Neuron (in vitro differentiated cells): ENCODE data around the gene KRT78.

Experiments used
- H2AFZ ChIP-seq: one replicate; pipeline ENCODE4 v1.6.1; 2013; ENCODE audit warnings: low read depth, mild to moderate bottlenecking, inconsistent platforms, low read length, moderate library complexity
- H3K27me3 ChIP-seq: one replicate; pipeline ENCODE4 v1.6.1; 2013; ENCODE audit warnings: low read length; ENCODE audit not compliant: insufficient read depth
- H3K36me3 ChIP-seq: one replicate; pipeline ENCODE4 v1.6.1; 2013; ENCODE audit warnings: low read length; ENCODE audit not compliant: insufficient read depth
- H3K4me1 ChIP-seq: one replicate; pipeline ENCODE4 v1.6.1; 2013; ENCODE audit warnings: low read length; ENCODE audit not compliant: insufficient read depth
- H3K4me3 ChIP-seq: 2 replicates; pipeline ENCODE4 v1.5.1; 2013; ENCODE audit warnings: mild to moderate bottlenecking, low read length, moderate library complexity
- H3K9me3 ChIP-seq: one replicate; pipeline ENCODE4 v1.6.1; 2013; ENCODE audit warnings: low read length

The KRT78 gene

GRCh38 chr12:52878507-52879393 is 30.0 kb upstream of the KRT78 start:
- Histone ChIP-seq H2AFZ (no peak overlapping the region), H3K4me1 (no peaks in the 10 kb centered on the region), H3K4me3 (no peak overlapping the region), H3K36me3 (no peaks in the 10 kb centered on the region), H3K9me3 (no peaks in the 10 kb centered on the region), H3K27me3 (peaks cover 45% of the 10 kb centered on the region)

DNA sequence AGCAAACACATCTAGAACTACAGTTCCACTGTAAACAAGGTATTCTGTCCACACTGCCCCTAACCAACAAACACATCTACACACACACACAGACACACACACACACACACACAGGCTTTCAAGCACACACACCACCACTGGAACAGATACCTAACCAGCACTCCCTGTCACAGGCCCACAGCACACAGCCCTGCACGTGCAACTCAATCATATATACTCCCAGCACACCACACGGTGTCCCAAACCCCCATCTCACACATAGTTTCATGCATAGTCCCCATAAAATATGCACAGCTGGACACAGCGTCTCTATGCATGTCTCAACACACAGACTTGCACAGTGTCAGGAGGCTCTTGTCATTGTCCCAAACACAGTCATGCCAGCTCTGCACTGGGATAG is 28.4 kb upstream of the KRT78 start:
- no peaks in the 10 kb centered on the region for H3K9me3 ChIP-seq
- no peak overlapping the region for H2AFZ ChIP-seq
- H3K27me3 ChIP-seq: peaks cover 60% of the 10 kb centered on the region
- H3K4me3 ChIP-seq: no peak overlapping the region
- H3K36me3 ChIP-seq: no peaks in the 10 kb centered on the region
- H3K4me1 ChIP-seq: no peaks in the 10 kb centered on the region

- H3K36me3 ChIP-seq: no peaks in the 10 kb centered on the region
- H3K27me3 ChIP-seq: peaks cover 64% of the 10 kb centered on the region
- H3K4me1 ChIP-seq: no peaks in the 10 kb centered on the region
- H3K9me3 ChIP-seq: no peaks in the 10 kb centered on the region
- H3K4me3 ChIP-seq: no peak overlapping the region
- no peak overlapping the region for H2AFZ ChIP-seq
These were observed 27.6 kb upstream of the KRT78 start for GRCh38 chr12:52876372-52876771.

GRCh38 chr12:52874573-52875435 is 26.0 kb upstream of the KRT78 start:
- no peaks in the 10 kb centered on the region for H3K9me3 ChIP-seq
- H3K4me3 ChIP-seq: no peak overlapping the region
- H2AFZ ChIP-seq: no peak overlapping the region
- no peaks in the 10 kb centered on the region for H3K36me3 ChIP-seq
- H3K4me1 ChIP-seq: no peaks in the 10 kb centered on the region
- peaks cover 64% of the 10 kb centered on the region for H3K27me3 ChIP-seq

DNA sequence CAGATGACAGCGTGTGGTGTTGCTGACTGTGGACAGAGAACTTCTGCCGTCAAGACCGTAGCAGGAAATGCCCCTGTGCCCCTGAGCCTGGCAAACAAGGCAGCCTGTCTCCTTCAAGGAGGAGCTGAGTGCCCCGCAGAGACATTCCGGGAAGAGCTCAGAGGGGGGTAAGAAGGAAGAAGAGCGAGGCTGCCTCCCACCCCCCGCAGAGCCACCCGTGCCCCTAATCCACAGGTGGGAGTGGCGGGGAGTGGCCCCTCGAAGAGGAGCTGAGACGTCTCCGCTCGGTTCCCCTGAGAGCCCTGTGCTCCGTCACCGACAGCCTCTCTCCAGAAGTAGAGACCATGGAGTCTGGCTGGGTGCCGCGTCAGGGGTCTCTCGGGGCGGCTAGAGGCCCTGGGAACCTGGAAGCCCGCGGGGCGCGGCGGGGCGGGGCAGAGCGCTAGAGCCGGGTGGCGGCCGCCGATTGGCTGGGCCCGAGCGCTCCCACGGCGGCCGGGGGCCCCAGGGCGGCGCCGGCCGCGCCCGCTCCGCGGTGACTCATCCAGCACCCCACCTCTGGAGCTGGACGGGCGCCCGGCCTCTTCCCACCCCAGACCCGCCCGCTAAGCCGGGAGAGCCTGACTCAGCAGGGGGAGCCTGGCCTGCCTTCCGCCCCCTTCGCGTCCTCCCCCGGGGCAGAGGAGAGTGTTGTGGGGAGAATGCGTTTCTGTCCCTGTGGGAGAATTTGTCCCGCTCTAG is 25.2 kb upstream of the KRT78 start:
- H3K9me3 ChIP-seq: no peaks in the 10 kb centered on the region
- no peaks in the 10 kb centered on the region for H3K36me3 ChIP-seq
- H3K4me1 ChIP-seq: no peaks in the 10 kb centered on the region
- no peak overlapping the region for H2AFZ ChIP-seq
- peaks cover 61% of the 10 kb centered on the region for H3K27me3 ChIP-seq
- no peak overlapping the region for H3K4me3 ChIP-seq

GRCh38 chr12:52873513-52873831 is 24.7 kb upstream of the KRT78 start:
- H2AFZ ChIP-seq: no peak overlapping the region
- peaks cover 56% of the 10 kb centered on the region for H3K27me3 ChIP-seq
- H3K9me3 ChIP-seq: no peaks in the 10 kb centered on the region
- no peaks in the 10 kb centered on the region for H3K4me1 ChIP-seq
- no peak overlapping the region for H3K4me3 ChIP-seq
- H3K36me3 ChIP-seq: no peaks in the 10 kb centered on the region

DNA sequence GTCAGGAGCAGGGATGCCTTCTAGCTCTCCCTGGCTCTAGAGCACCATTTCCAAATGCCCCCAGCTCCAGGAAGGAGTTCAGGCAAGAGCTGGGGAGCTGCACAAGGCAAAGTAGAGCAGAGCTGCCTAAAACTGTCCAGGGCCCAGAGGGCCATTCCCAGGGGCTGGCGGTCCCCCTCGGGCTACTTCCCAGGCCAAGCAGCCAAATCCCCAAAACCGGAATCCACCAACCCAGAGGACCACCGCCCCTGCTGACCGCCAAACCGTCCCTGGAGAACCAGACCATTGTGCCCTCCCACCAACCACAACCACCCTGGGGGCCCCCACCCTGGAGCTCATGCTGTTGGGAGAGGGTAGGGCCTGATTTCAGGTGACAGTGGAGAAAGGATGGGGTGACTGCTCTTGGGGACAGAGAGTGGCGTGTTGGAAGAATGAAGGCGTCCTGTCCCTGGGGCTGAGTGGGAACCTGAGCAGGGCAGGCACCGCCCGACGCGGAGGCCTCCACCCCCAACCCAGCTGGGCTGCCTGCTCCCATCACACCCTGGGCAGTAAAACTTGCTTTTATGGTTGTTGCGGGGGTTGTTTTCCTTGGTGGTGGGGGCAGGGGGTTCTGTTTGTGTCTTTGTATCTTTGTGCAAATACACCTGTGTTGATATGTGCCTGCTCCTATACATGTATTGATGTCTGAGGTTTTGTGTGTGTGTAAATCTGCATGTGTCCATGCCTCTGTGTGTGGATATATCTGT is 24.0 kb upstream of the KRT78 start:
- no peaks in the 10 kb centered on the region for H3K9me3 ChIP-seq
- H2AFZ ChIP-seq: no peak overlapping the region
- H3K36me3 ChIP-seq: no peaks in the 10 kb centered on the region
- H3K4me1 ChIP-seq: no peaks in the 10 kb centered on the region
- peaks cover 54% of the 10 kb centered on the region for H3K27me3 ChIP-seq
- H3K4me3 ChIP-seq: no peak overlapping the region

GRCh38 chr12:52871291-52872039 is 22.7 kb upstream of the KRT78 start:
- no peak overlapping the region for H2AFZ ChIP-seq

DNA sequence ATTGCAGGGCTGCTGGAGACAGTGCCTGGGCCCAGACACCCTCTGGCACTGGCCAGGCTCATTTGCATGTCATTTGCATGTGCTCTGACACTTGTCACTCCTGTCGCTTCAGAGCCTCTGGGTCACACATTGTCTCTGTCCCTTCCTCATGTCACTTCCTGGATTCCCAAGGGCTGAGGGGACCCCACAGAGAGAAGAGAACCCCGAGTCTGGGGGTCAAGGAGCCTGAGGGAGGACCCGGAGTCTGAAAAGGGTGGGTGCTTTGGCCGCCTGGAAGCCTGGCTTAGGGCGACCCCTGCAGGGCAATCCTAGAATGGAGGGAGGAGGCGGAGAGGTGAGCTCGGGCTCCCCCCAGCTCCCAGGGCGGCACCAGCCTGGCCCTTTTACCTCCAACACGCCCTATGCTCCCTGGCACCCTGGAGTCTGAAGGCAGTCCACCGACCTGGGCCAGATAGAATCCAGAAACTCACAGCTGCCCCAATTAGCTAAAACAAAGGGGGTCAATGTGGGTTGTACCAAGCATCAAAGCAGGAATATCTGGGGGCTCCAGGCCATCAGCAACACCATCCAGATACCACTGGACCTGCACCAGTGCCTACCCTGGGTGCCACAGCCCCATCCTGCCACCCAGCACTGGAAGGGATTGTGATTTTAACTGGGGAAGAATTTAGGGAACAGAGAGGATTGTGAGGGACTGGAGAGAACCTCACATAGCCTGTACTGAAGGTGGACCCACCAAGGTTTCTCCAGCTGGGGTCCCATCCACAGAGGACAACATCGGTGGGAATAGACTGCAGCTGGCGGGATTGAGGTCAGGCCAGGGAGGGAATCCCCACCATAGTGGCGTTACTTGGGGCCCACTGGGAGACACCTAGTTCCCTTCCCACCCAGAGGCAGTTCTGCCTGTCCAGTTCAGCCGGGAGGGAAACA is 21.8 kb upstream of the KRT78 start:
- no peaks in the 10 kb centered on the region for H3K9me3 ChIP-seq
- H3K4me1 ChIP-seq: no peaks in the 10 kb centered on the region
- H3K36me3 ChIP-seq: no peaks in the 10 kb centered on the region
- H2AFZ ChIP-seq: no peak overlapping the region
- peaks cover 37% of the 10 kb centered on the region for H3K27me3 ChIP-seq
- H3K4me3 ChIP-seq: no peak overlapping the region

More at GRCh38 chr12:52871291-52872039, 22.7 kb upstream of the KRT78 start:
- no peaks in the 10 kb centered on the region for H3K4me1 ChIP-seq
- no peaks in the 10 kb centered on the region for H3K36me3 ChIP-seq
- H3K27me3 ChIP-seq: peaks cover 44% of the 10 kb centered on the region
- no peak overlapping the region for H3K4me3 ChIP-seq
- H3K9me3 ChIP-seq: no peaks in the 10 kb centered on the region

DNA sequence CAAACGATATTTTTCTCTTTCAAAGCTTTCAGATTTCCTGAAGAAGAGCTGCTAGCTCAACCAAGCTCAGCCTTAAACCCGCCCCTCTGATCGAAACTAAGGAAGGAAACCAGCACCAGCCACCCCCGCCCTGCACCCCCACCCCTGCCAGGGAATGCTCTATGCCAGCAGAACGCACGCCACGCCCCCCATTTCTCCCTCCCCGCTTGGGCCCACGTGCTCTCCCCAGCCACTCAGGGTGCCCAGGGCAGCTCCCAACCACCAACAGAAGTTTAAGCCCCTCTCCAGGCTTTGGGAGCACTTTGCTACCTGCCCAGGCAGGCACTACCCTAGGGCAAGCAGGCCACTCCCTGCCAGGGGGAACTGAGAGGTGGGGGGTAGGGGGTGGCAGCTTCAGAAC is 18.8 kb upstream of the KRT78 start:
- no peak overlapping the region for H2AFZ ChIP-seq
- no peaks in the 10 kb centered on the region for H3K4me1 ChIP-seq
- H3K4me3 ChIP-seq: no peak overlapping the region
- peaks cover 8% of the 10 kb centered on the region for H3K27me3 ChIP-seq
- no peaks in the 10 kb centered on the region for H3K9me3 ChIP-seq
- no peaks in the 10 kb centered on the region for H3K36me3 ChIP-seq

GRCh38 chr12:52867152-52867551 is 18.4 kb upstream of the KRT78 start:
- Histone ChIP-seq H3K36me3 (no peaks in the 10 kb centered on the region), H3K9me3 (no peaks in the 10 kb centered on the region), H3K4me1 (no peaks in the 10 kb centered on the region), H2AFZ (no peak overlapping the region), H3K27me3 (peaks cover 3% of the 10 kb centered on the region), H3K4me3 (no peak overlapping the region)
